GM19025 (cell line): Measurements from ENCODE around the gene SPATA32.
"Not testable (repeated sequence)": the region's sequence is repeated elsewhere in the genome, so short reads cannot be mapped to it uniquely, and the experiment has no call there.

Source experiments
- ATAC-seq: cut with Tn5 transposase; IDR thresholded peaks from one replicate; pipeline ENCODE4 v1.9.1; 2021; ENCODE audit warnings: mild to moderate bottlenecking, low read depth, moderate library complexity; ENCODE audit not compliant: unreplicated experiment

SPATA32 gene

DNA sequence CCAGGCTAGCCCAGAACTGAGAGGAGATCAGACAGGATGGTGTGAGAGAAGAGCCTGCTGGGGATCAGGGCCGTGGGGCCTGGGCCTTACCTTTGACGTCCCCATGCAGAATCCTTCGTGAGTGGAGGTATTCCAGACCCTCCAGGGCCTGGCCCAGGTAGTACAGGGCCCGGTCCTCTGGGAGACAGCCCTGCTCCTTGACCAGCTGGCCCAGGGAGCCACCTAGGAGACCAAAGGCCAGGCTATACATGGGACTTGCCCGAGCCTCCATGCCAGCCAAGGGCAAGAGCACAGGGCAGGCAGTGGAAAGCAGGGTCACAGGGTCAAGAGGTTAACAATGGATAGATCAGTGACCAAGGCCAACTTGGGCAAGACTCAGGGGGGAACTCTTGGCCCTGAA lies 12.1 kb upstream of the SPATA32 start:
- ATAC-seq = no peak

GRCh38 chr17:45273551-45273957 lies 11.7 kb upstream of the SPATA32 start:
- no peak for ATAC-seq

- ATAC-seq = no peak
Measured at GRCh38 chr17:45271603-45272002, 9.7 kb upstream of the SPATA32 start.

DNA sequence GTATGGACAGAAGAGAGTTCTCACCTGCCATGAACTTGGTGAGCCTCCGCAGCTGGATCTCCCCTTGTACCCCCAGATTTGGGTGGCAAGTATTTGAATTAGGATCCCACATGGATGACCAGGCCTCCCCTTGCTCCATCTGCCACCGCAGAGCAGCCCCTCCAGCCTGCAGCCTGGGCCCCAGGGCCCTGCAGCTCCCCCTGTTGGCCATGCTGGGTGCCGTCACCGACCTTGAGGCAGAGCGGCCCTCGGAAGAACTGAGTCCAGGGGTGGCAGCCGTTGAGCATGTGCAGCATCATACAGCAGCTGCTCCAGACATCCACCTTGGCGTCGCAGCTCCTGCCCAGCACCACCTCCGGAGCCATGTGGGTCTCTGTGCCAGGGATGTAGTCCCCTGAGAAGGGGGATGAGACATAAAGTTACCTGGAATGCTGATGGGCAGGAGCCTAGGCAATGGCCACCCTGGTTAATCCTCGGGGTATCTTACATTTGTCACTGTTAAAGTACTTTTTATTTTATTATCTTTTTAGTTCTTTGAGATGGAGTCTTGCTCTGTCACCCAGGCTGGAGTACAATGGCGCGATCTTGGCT lies 9.0 kb upstream of the SPATA32 start:
- ATAC-seq = no peak

GRCh38 chr17:45269912-45270311 lies 8.0 kb upstream of the SPATA32 start:
- no peak for ATAC-seq

- no peak for ATAC-seq
Measured at GRCh38 chr17:45267436-45268055, 5.7 kb upstream of the SPATA32 start.

DNA sequence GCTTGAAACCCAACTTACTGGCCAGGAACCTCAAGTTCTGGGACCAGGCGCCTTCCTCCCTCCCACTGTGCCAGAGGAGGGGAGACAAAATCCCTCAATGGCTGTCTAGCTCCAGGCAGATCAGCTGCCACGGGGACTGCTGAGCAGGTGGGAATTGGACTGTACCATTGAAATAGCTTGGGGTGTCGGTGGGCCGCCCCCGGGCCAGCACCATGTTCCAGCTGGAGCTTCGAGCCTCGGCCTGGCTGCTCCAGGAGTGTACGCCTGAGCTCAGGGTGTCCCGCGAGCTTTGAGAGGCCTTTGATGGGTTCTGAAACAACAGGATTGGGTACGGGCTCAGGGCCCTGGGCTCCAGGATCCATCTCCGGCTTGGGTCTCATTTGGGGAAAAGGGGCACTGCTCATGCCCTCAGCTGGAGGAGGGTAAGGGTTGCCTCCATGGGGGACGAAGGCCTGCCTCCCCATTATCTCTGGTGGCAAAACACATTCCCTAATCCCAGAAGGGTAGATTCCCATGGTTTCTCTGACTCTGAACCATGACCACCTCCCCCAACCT lies 4.6 kb upstream of the SPATA32 start:
- ATAC-seq = no peak

- no peak for ATAC-seq
Measured at GRCh38 chr17:45265821-45266220, 3.9 kb upstream of the SPATA32 start.

DNA sequence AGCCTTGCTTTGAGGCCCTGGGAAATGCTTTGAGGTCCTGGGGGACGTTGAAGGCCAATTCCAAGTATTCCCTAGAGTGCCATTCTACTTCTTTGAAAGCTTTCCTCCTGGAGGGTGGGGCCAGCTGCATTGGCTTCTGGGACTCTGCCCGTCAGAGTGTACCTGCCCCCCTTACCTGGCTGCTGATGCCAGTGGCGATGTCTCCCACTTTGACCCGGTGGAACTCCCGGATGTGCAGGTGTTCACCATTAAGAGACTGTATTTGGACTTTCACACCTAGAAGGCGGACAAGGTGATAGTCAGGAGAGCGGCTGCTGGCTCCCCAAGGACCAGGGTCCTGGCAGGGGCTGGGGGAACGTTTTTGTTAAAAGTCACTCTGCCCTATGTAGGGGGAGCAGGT lies 3.1 kb upstream of the SPATA32 start:
- ATAC-seq = no peak

DNA sequence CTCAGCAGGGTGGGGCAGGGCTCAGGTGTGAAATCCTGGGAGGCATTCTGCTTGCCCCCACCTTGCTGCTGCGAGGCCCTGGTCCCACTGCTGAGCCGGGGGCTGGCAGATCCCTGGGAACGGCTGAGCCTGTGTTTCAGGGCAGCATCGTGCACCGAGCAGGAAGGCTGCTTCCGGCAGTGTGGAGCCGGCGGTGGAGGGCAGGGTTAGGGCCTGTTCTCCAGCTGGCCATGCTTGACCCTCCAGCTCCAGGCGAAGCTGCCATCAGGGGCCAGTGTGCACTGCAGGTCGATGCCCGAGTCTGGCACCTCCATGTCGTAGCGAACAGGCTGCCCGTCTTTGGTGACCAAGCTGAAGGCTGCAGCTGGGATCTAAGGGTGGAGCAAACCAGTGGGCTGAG lies 2.5 kb upstream of the SPATA32 start:
- no peak for ATAC-seq

DNA sequence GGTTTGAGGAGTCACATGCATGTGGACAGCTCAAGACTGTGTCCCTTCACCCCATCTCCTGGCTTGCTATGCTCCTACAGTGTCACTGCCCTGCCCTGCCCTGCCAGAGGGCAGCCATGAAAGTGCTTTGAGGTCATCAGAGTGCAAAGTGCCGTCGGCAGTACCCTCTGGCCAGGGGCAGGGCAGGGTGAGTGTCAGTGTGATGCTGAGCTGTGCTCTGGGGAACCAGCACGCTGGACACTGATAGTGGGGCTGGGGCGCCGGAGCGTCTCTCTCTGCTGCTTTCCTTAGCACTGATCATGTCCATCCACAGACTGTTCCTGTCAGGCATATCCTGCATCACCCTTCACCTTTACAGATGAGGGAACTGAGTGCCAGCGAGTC lies 1.6 kb upstream of the SPATA32 start:
- ATAC-seq = no peak

DNA sequence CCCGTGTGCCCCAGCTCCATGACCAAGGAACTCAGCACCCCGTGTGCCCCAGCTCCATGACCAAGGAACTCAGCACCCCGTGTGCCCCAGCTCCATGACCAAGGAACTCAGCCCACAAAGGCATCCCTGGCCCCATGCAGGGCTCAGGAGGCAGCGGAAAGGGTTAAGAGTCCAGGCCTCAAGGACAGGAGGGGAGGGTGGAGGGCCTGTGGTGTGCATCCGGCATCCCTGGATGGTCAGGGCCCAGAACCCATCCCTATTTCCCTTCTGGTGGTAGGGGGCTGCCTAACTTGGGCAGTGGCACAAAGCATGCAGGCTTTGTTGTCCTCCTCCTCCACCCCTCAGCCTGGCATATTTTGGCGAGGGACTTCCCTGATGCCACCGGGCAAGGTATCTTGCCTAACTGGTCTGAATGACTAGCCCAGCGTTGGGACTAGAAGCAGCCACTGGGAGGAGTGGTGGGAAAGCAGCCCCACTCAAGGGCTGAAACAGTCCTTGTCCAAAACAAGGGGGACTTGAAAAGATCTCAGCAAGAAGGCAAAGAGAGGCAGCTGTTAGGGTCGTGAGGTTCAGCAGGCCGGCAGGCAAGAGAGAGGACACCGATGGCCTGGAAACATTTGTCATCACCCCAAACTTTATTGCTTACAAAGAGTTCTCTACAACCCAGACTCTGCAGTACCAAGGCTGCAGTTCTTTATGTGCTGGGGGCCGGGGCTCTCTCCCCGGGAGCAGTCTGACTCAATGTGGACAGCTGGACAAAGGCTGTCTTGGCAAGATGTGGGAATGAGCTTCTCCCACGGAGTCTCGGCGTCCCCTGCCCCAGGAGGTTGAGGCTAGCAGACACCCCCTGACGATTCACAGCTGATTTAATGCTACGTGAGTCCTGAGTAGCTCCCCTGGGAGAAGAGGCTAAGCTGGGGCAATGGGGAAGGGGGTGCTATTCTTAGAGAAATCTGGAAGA lies 902 bp upstream of the SPATA32 start:
- no peak for ATAC-seq

DNA sequence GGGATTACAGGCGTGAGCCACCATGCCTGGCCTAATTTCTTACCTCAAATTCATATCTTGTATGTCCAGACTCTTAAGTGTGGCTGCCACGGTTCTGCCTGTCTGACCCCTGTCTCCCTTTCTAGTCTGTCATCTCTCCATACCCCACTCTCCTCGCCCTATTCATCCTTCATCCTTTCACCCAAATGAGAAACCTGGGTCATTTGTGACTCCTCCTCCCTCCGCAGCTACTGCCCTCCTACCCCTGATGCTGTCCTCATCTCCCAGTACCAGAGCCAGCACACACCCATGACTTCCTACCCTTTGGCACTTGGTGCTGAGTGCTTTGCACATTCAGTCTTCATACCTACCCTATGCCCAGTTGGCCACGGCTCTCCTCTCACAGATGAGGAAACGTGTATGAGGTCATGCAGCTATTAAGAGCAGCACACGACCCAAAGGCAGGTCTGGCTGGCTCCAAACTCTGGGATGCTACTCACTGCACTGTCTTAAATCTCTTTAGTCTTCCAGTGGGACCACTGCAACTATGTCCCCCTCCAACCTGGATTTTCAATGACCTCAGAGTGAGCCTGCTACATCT lies 1.6 kb downstream of the SPATA32 start:
- ATAC-seq = no peak

GRCh38 chr17:45258981-45259380 lies 2.9 kb downstream of the SPATA32 start:
- ATAC-seq = no peak

DNA sequence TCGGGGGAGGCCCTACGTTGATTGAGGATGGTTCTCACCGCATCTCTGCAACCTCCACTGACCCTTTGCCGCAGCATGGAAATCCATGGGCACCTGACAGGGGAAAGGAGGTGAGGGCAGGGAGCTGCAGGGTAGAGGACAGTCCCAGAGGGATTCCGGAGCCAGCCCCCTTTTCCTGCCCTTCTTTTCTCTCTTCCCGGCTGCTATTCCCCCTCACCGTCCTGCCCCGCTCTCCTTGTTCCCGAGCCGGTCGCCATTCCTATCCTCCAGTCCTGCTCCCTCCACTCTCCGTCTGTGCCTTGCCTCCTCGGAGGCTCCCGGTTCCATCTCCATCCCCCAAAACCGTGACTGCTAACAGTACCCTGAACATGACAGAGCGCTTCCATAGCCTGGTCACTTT lies 4.8 kb downstream of the SPATA32 start:
- ATAC-seq = no peak

- ATAC-seq = no peak
Measured at GRCh38 chr17:45256114-45256966, 5.6 kb downstream of the SPATA32 start.

DNA sequence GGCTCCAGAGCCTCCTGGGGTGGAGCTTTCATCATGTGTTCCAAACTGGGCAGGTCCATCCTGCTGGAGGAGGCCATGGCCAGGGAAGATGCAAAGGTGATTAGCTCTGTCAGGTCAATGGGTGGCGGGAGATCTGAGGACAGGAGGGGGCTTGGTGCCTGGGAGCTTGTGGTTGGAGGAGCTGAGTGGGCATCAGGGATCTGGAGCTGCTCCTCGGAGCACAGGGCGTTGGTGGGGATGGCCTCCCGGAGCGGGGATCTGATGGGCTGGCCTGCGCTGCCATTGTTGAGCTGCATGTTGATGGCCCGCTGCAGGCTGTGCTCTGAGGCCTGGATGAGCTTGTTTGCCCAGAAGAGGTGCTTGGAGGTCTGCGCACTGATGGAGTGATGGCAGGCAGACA lies 6.5 kb downstream of the SPATA32 start:
- no peak for ATAC-seq

DNA sequence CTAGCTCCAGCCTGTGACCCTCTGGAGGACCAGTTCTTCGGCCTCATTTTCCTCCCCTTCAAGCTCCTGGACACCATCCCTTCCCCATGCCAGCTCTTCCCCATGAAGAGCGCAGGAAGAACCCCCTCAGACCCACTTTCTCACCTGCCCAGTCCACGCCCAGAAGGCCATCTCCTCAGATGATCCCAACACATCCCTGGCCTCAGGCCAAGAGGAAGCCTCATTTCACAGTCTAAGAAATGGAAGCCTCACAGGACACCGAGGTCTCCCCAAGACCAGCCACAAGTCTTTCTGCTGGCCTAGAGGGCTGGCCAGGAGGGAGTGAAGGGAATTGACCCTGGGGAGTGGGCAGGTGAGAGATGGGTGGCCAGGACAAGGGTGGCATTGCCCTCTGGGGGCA lies 8.0 kb downstream of the SPATA32 start:
- no peak for ATAC-seq

GRCh38 chr17:45253237-45253636 lies 8.7 kb downstream of the SPATA32 start:
- ATAC-seq = not testable (repeated sequence)

GRCh38 chr17:45251931-45252330 lies 10.0 kb downstream of the SPATA32 start:
- no peak for ATAC-seq
